ENCODE results near the gene ZNF546.
"Not testable (repeated sequence)": the region's sequence is repeated elsewhere in the genome, so short reads cannot be mapped to it uniquely, and the experiment has no call there.

Gene ZNF546

DNA sequence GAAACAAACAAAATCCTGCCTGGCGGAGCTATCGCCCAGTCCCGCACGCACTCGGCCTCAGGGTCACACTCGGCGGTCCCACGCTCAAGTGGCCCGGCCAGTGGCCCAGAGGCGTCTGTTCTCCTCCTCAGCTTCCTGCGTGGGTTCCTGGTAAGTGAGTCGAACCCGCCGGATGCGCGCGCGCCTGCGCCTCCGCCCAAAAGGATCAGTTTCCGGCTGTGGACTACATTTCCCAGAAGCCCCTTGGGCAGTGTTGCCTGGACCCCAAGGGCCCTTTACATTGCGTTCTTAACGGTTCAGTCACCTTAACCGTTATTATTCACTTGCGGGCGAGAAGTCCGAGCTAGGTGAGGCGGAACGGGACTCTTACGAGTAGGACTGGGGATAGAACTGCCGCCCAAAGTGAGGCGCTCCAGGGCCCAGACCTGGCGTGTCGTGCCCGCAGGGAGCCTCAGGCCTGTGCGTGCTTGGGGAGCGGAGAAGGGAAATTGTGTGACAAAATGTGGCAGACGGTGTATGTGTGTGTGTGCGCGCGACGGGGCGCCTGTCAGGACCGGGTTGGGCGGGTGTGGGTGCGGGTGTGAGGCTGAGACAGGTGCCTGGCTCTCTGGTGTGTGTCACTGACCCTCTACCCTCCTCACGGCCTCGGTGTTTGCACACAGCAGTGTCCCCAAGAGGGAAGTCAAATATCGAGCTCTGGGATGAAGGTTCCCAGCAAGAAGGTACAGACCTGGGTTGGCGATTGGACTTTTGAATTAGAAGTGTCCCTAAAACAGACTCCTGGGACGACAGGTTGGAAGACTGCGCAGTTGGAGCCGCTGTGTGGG is at the start of gene ZNF546:
Gene ZNF546 (plus strand): TSS at position 250 of the 827 bp plus-strand sequence. CDS start 1,267 bp downstream, outside the sequence.
- Histone ChIP-seq H3K4me1 (ENCODE audit: control insufficient read depth, insufficient read depth, low read length) (peaks cover 17% of the 10 kb centered on the region), H3K36me3 (ENCODE audit: control insufficient read depth, insufficient read depth, low read length, severe bottlenecking) (no peaks in the 10 kb centered on the region), H3K9me3 (ENCODE audit: control insufficient read depth, low read length) (no peaks in the 10 kb centered on the region), H3K4me3 (ENCODE audit: low read length) (peak within 1 kb of the TSS; percentile 95), H3K9ac (ENCODE audit: low read length) (peak within 1 kb of the TSS; percentile 95), H3K27me3 (replicated peaks; ENCODE audit: control insufficient read depth, insufficient read depth, low read length) (no peaks in the 10 kb centered on the region)
- DNase-seq (ENCODE audit: low read depth), result peak; percentile 96

- H3K9me3 ChIP-seq (ENCODE audit: control insufficient read depth, low read length), result no peaks in the 10 kb centered on the region
- no peak overlapping the region for H3K9ac ChIP-seq (ENCODE audit: low read length)
- no peaks in the 10 kb centered on the region for H3K4me1 ChIP-seq (ENCODE audit: control insufficient read depth, insufficient read depth, low read length)
- H3K27me3 ChIP-seq (replicated peaks; ENCODE audit: control insufficient read depth, insufficient read depth, low read length), result no peaks in the 10 kb centered on the region
- H3K4me3 ChIP-seq (ENCODE audit: low read length), result no peak overlapping the region
- DNase-seq (ENCODE audit: low read depth), result no peak
- H3K36me3 ChIP-seq (ENCODE audit: control insufficient read depth, insufficient read depth, low read length, severe bottlenecking), result no peaks in the 10 kb centered on the region
Observed at GRCh38 chr19:39949026-39949747, 47.7 kb upstream of the ZNF546 start.

GRCh38 chr19:39951065-39951650 is 45.7 kb upstream of the ZNF546 start:
- no peaks in the 10 kb centered on the region for H3K36me3 ChIP-seq (ENCODE audit: control insufficient read depth, insufficient read depth, low read length, severe bottlenecking)
- H3K4me1 ChIP-seq (ENCODE audit: control insufficient read depth, insufficient read depth, low read length), result no peaks in the 10 kb centered on the region
- H3K4me3 ChIP-seq (ENCODE audit: low read length), result no peak overlapping the region
- no peak overlapping the region for H3K9ac ChIP-seq (ENCODE audit: low read length)
- no peak for DNase-seq (ENCODE audit: low read depth)
- H3K27me3 ChIP-seq (replicated peaks; ENCODE audit: control insufficient read depth, insufficient read depth, low read length), result no peaks in the 10 kb centered on the region
- no peaks in the 10 kb centered on the region for H3K9me3 ChIP-seq (ENCODE audit: control insufficient read depth, low read length)

DNA sequence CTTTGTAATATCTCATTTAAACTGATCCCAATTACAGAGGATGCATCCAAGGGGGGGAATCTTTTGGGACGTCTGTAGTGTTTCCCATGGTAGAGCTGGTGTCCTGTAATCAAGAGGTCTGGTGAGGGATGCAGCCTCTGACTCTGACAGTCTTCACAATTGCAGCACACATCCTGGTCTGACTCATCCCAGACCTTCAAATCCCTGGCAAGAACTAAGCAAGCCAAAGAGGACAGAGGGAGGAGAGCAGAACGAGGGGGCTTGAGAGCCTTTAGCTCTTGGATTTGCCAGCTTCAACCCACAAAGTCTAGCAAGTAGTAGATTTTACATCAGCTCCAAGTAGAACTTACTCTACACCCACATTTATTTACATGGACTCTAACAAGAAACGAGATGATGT is 45.2 kb upstream of the ZNF546 start:
- no peaks in the 10 kb centered on the region for H3K36me3 ChIP-seq (ENCODE audit: control insufficient read depth, insufficient read depth, low read length, severe bottlenecking)
- no peak overlapping the region for H3K9ac ChIP-seq (ENCODE audit: low read length)
- H3K9me3 ChIP-seq (ENCODE audit: control insufficient read depth, low read length), result no peaks in the 10 kb centered on the region
- DNase-seq (ENCODE audit: low read depth), result peak; percentile 31
- H3K27me3 ChIP-seq (replicated peaks; ENCODE audit: control insufficient read depth, insufficient read depth, low read length), result no peaks in the 10 kb centered on the region
- no peak overlapping the region for H3K4me3 ChIP-seq (ENCODE audit: low read length)
- no peaks in the 10 kb centered on the region for H3K4me1 ChIP-seq (ENCODE audit: control insufficient read depth, insufficient read depth, low read length)

DNA sequence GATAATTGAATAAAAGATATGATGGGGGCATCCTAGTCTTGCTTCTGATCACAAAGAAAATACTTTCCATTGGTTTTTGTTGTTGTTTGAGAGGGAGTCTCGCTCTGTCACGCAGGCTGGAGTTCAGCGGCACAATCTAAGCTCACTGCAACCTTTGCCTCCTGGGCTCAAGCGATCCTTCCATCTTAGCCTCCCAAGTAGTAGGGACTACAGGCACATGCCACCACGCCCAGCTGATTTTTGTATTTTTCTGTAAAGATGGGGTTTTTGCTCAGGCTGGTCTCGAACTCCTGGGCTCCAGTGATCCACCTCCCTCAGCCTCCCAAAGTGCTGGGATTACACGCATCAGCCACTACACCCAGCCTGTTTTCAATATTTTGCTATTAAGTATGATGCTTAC is 42.9 kb upstream of the ZNF546 start:
- no peak for DNase-seq (ENCODE audit: low read depth)
- Histone ChIP-seq H3K9ac (ENCODE audit: low read length) (no peak overlapping the region), H3K36me3 (ENCODE audit: control insufficient read depth, insufficient read depth, low read length, severe bottlenecking) (no peaks in the 10 kb centered on the region), H3K4me3 (ENCODE audit: low read length) (no peak overlapping the region), H3K9me3 (ENCODE audit: control insufficient read depth, low read length) (no peaks in the 10 kb centered on the region), H3K4me1 (ENCODE audit: control insufficient read depth, insufficient read depth, low read length) (no peaks in the 10 kb centered on the region), H3K27me3 (replicated peaks; ENCODE audit: control insufficient read depth, insufficient read depth, low read length) (no peaks in the 10 kb centered on the region)

DNA sequence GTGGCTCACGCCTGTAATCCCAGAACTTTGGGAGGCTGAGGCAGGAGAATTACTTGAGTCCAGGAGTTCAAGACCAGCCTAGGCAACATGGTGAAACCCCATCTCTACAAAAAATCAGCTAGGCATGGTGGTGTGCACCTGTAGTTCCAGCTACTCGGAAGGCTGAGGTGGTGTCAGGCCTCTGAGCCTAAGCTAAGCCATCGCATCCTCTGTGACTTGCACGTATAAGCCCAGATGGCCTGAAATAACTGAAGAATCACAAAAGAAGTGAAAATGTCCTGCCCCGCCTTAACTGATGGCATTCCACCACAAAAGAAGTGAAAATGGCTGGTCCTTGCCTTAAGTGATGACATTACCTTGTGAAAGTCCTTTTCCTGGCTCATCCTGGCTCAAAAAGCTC is 39.0 kb upstream of the ZNF546 start:
- H3K9ac ChIP-seq (ENCODE audit: low read length); DNase-seq (ENCODE audit: low read depth); H3K9me3 ChIP-seq (ENCODE audit: control insufficient read depth, low read length); H3K4me3 ChIP-seq (ENCODE audit: low read length); H3K27me3 ChIP-seq (replicated peaks; ENCODE audit: control insufficient read depth, insufficient read depth, low read length); H3K36me3 ChIP-seq (ENCODE audit: control insufficient read depth, insufficient read depth, low read length, severe bottlenecking); H3K4me1 ChIP-seq (ENCODE audit: control insufficient read depth, insufficient read depth, low read length): not testable (repeated sequence)

GRCh38 chr19:39958942-39959341 is 37.9 kb upstream of the ZNF546 start:
- not testable (repeated sequence) for H3K9ac ChIP-seq (ENCODE audit: low read length); H3K4me3 ChIP-seq (ENCODE audit: low read length); H3K36me3 ChIP-seq (ENCODE audit: control insufficient read depth, insufficient read depth, low read length, severe bottlenecking); H3K27me3 ChIP-seq (replicated peaks; ENCODE audit: control insufficient read depth, insufficient read depth, low read length); H3K4me1 ChIP-seq (ENCODE audit: control insufficient read depth, insufficient read depth, low read length); H3K9me3 ChIP-seq (ENCODE audit: control insufficient read depth, low read length); DNase-seq (ENCODE audit: low read depth)

DNA sequence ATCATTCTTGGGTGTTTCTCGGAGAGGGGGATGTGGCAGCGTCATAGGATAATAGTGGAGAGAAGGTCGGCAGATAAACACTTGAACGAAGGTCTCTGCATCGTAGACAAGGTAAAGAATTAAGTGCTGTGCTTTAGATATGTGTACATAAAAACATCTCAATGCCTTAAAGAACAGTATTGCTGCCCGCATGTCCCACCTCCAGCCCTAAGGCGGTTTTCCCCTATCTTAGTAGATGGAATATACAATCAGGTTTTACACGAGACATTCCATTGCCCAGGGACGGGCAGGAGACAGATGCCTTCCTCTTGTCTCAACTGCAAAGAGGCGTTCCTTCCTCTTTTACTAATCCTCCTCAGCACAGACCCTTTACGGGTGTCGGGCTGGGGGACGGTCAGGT is 37.5 kb upstream of the ZNF546 start:
- not testable (repeated sequence) for H3K36me3 ChIP-seq (ENCODE audit: control insufficient read depth, insufficient read depth, low read length, severe bottlenecking); H3K9me3 ChIP-seq (ENCODE audit: control insufficient read depth, low read length); H3K9ac ChIP-seq (ENCODE audit: low read length); H3K4me3 ChIP-seq (ENCODE audit: low read length); DNase-seq (ENCODE audit: low read depth); H3K4me1 ChIP-seq (ENCODE audit: control insufficient read depth, insufficient read depth, low read length); H3K27me3 ChIP-seq (replicated peaks; ENCODE audit: control insufficient read depth, insufficient read depth, low read length)

GRCh38 chr19:39963898-39964297 is 33.0 kb upstream of the ZNF546 start:
- Histone ChIP-seq H3K4me3 (ENCODE audit: low read length) (no peak overlapping the region), H3K4me1 (ENCODE audit: control insufficient read depth, insufficient read depth, low read length) (no peaks in the 10 kb centered on the region)
- no peak for DNase-seq (ENCODE audit: low read depth)

DNA sequence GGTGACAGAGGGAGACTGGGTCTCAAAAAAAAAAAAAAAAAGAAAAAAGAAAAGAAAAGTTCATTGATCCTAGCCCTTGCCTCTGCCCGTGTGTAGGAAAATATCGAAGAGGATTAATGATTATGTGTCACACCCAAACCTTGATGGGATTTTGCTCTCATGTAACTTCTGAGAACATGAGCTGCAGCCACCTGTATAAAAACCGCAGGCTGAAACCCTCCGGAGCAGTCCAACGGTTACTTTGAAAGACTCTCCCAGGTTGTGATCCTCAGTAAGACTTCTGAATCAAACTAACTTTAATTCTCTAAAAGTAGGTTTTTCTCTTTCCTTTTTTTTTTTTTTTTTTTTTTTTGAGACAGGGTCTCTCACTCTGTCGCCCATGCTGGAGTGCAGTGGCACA is 30.2 kb upstream of the ZNF546 start:
- Histone ChIP-seq H3K4me1 (ENCODE audit: control insufficient read depth, insufficient read depth, low read length) (peaks cover 12% of the 10 kb centered on the region), H3K4me3 (ENCODE audit: low read length) (no peak overlapping the region), H3K9me3 (ENCODE audit: control insufficient read depth, low read length) (no peaks in the 10 kb centered on the region), H3K27me3 (replicated peaks; ENCODE audit: control insufficient read depth, insufficient read depth, low read length) (no peaks in the 10 kb centered on the region), H3K9ac (ENCODE audit: low read length) (no peak overlapping the region), H3K36me3 (ENCODE audit: control insufficient read depth, insufficient read depth, low read length, severe bottlenecking) (no peaks in the 10 kb centered on the region)
- DNase-seq (ENCODE audit: low read depth), result no peak

More at GRCh38 chr19:39963898-39964297, 33.0 kb upstream of the ZNF546 start:
- Histone ChIP-seq H3K9me3 (ENCODE audit: control insufficient read depth, low read length) (no peaks in the 10 kb centered on the region), H3K9ac (ENCODE audit: low read length) (no peak overlapping the region), H3K36me3 (ENCODE audit: control insufficient read depth, insufficient read depth, low read length, severe bottlenecking) (no peaks in the 10 kb centered on the region), H3K27me3 (replicated peaks; ENCODE audit: control insufficient read depth, insufficient read depth, low read length) (peaks cover 2% of the 10 kb centered on the region)

DNA sequence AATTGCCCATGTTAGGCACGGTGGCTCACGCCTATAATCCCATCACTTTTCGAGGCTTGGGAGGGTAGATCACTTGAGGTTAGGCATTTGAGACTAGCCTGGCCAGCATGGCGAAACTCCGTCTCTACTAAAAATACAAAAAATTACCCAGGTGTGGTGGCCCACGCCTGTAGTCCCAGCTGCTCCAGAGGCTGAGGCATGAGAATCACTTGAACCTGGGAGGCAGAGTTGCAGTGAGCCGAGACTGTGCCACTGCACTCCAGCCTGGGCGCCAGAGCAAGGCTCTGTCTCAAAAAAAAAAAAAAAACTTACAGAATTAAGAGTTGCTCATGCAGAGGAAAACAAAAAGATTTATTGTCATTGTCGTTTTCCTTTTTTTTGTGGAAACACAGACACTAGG is 29.3 kb upstream of the ZNF546 start:
- no peaks in the 10 kb centered on the region for H3K9me3 ChIP-seq (ENCODE audit: control insufficient read depth, low read length)
- DNase-seq (ENCODE audit: low read depth), result no peak
- H3K36me3 ChIP-seq (ENCODE audit: control insufficient read depth, insufficient read depth, low read length, severe bottlenecking), result peaks cover 7% of the 10 kb centered on the region
- H3K9ac ChIP-seq (ENCODE audit: low read length), result no peak overlapping the region
- H3K27me3 ChIP-seq (replicated peaks; ENCODE audit: control insufficient read depth, insufficient read depth, low read length), result no peaks in the 10 kb centered on the region
- H3K4me3 ChIP-seq (ENCODE audit: low read length), result no peak overlapping the region
- peaks cover 20% of the 10 kb centered on the region for H3K4me1 ChIP-seq (ENCODE audit: control insufficient read depth, insufficient read depth, low read length)
